H9 (cell line): Measurements from ENCODE around the gene TMPRSS3. TPM values are rescaled to one million over a fixed set of nuclear protein-coding genes. Genes with fewer than 3 reads are reported as not detected.

Experiments
- DNase-seq: peaks from one replicate; pipeline ENCODE4 v3.0.0-alpha.2; 2017
- H2AFZ ChIP-seq: one replicate; pipeline ENCODE4 v1.6.1; 2013; ENCODE audit warnings: mild to moderate bottlenecking, low read length, control low read depth, moderate library complexity
- H2AK5ac ChIP-seq: 2 replicates; pipeline ENCODE4 v1.6.1; 2013; ENCODE audit warnings: low read length, control low read depth, mixed read lengths; ENCODE audit not compliant: insufficient read length
- H2BK120ac ChIP-seq: one replicate; pipeline ENCODE4 v1.6.1; 2013; ENCODE audit warnings: low read depth, mild to moderate bottlenecking, low read length, control low read depth, inconsistent platforms; ENCODE audit not compliant: poor library complexity, severe bottlenecking
- H2BK12ac ChIP-seq: 2 replicates; pipeline ENCODE4 v1.6.1; 2013; ENCODE audit warnings: low read length, control low read depth, mixed read lengths, low read depth; ENCODE audit not compliant: insufficient read length
- H2BK15ac ChIP-seq: 2 replicates; pipeline ENCODE4 v1.6.1; 2013; ENCODE audit warnings: low read depth, low read length, control low read depth
- H2BK20ac ChIP-seq: one replicate; pipeline ENCODE4 v1.6.1; 2013; ENCODE audit warnings: low read depth, mild to moderate bottlenecking, low read length, control low read depth, inconsistent platforms; ENCODE audit not compliant: poor library complexity, severe bottlenecking
- H2BK5ac ChIP-seq: 2 replicates; pipeline ENCODE4 v1.6.1; 2013; ENCODE audit warnings: low read length, control low read depth, mixed read lengths; ENCODE audit not compliant: insufficient read length
- H3K14ac ChIP-seq: 2 replicates; pipeline ENCODE4 v1.6.1; 2013; ENCODE audit warnings: low read length, control low read depth; ENCODE audit not compliant: insufficient read depth
- H3K18ac ChIP-seq: 2 replicates; pipeline ENCODE4 v1.6.1; 2013; ENCODE audit warnings: low read depth, mild to moderate bottlenecking, mixed read lengths, low read length, control low read depth; ENCODE audit not compliant: insufficient read length
- H3K23ac ChIP-seq: 2 replicates; pipeline ENCODE4 v1.6.1; 2013; ENCODE audit warnings: low read length, control low read depth, mixed read lengths, low read depth; ENCODE audit not compliant: insufficient read length
- H3K23me2 ChIP-seq: 2 replicates; pipeline ENCODE4 v1.6.1; 2013; ENCODE audit warnings: low read depth, mild to moderate bottlenecking, mixed read lengths, low read length, control low read depth; ENCODE audit not compliant: insufficient read length, poor library complexity, severe bottlenecking
- H3K27ac ChIP-seq: 2 replicates; pipeline ENCODE4 v1.5.1; 2013; ENCODE audit warnings: low read length, control low read depth, mixed read lengths, low read depth; ENCODE audit not compliant: insufficient read length
- H3K27me3 ChIP-seq: 2 replicates; pipeline ENCODE4 v1.6.1; 2013; ENCODE audit warnings: low read length, control low read depth, inconsistent platforms; ENCODE audit not compliant: insufficient read depth
- H3K4ac ChIP-seq: 2 replicates; pipeline ENCODE4 v1.6.1; 2013; ENCODE audit warnings: low read depth, mild to moderate bottlenecking, control low read depth, inconsistent platforms, low read length, moderate library complexity
- H3K4me1 ChIP-seq: 2 replicates; pipeline ENCODE4 v1.6.1; 2013; ENCODE audit warnings: low read length, control low read depth, inconsistent platforms; ENCODE audit not compliant: insufficient read depth
- H3K4me2 ChIP-seq: 2 replicates; pipeline ENCODE4 v1.6.1; 2013; ENCODE audit warnings: low read length, control low read depth, mixed read lengths; ENCODE audit not compliant: insufficient read length, insufficient read depth
- H3K56ac ChIP-seq: 2 replicates; pipeline ENCODE4 v1.6.1; 2013; ENCODE audit warnings: low read depth, mild to moderate bottlenecking, mixed read lengths, low read length, control low read depth; ENCODE audit not compliant: insufficient read length
- H3K79me1 ChIP-seq: 2 replicates; pipeline ENCODE4 v1.6.1; 2013; ENCODE audit warnings: low read depth, mild to moderate bottlenecking, moderate library complexity, low read length, control low read depth, inconsistent platforms; ENCODE audit not compliant: insufficient read depth, poor library complexity, severe bottlenecking
- H3K79me2 ChIP-seq: 2 replicates; pipeline ENCODE4 v1.6.1; 2013; ENCODE audit warnings: low read length, control low read depth, inconsistent platforms; ENCODE audit not compliant: insufficient read depth
- H3K9ac ChIP-seq: 2 replicates; pipeline ENCODE4 v1.6.1; 2013; ENCODE audit warnings: low read length, control low read depth, mixed read lengths; ENCODE audit not compliant: insufficient read length; ENCODE audit errors: extremely low read depth
- H3K9me3 ChIP-seq: one replicate; pipeline ENCODE4 v1.6.1; 2013; ENCODE audit warnings: low read depth, low read length, inconsistent platforms; ENCODE audit not compliant: control insufficient read depth
- H3T11ph ChIP-seq: one replicate; pipeline ENCODE4 v1.6.1; 2013; ENCODE audit warnings: mild to moderate bottlenecking, low read length, control low read depth, inconsistent platforms
- H4K20me1 ChIP-seq: one replicate; pipeline ENCODE4 v1.6.1; 2013; ENCODE audit not compliant: control insufficient read depth, insufficient read length, insufficient read depth
- H4K5ac ChIP-seq: 2 replicates; pipeline ENCODE4 v1.6.1; 2013; ENCODE audit warnings: low read depth, mild to moderate bottlenecking, mixed read lengths, low read length, control low read depth; ENCODE audit not compliant: insufficient read length
- H4K8ac ChIP-seq: replicated peaks from 2 replicates; pipeline ENCODE4 v1.6.1; 2013; ENCODE audit warnings: low read length, control low read depth, mixed read lengths, low read depth; ENCODE audit not compliant: insufficient read length
- H4K91ac ChIP-seq: 2 replicates; pipeline ENCODE4 v1.6.1; 2013; ENCODE audit warnings: low read depth, mild to moderate bottlenecking, moderate library complexity, mixed read lengths, low read length, control low read depth; ENCODE audit not compliant: insufficient read length
- H3K27ac Mint-ChIP-seq, 3 experiments: 2 replicates in 2 of 3; 3 replicates in 1 of 3; pipeline ENCODE4 v1.8.0; 2020 to 2021; ENCODE audit warnings: mixed read lengths in 3 of 3, mild to moderate bottlenecking in 1 of 3, moderate library complexity in 1 of 3
- H3K27me3 Mint-ChIP-seq: 2 replicates; pipeline ENCODE4 v1.8.0; 2021; ENCODE audit warnings: low read depth, mild to moderate bottlenecking, moderate library complexity, mixed read lengths
- H3K36me3 Mint-ChIP-seq, 3 experiments: 2 replicates in 2 of 3; 3 replicates in 1 of 3; pipeline ENCODE4 v1.8.0; 2020 to 2021; ENCODE audit warnings: low read depth in 3 of 3, mixed read lengths in 3 of 3; ENCODE audit not compliant: insufficient read depth in 1 of 3
- H3K4me1 Mint-ChIP-seq, 2 experiments: 2 replicates each; pipeline ENCODE4 v1.8.0; 2020; ENCODE audit warnings: mixed read lengths in 2 of 2
- H3K4me3 Mint-ChIP-seq, 2 experiments: 2 replicates in 1 of 2; 3 replicates in 1 of 2; pipeline ENCODE4 v1.8.0; 2020 to 2021; ENCODE audit warnings: mild to moderate bottlenecking in 2 of 2, mixed read lengths in 2 of 2, moderate library complexity in 1 of 2
- H3K9me3 Mint-ChIP-seq, 2 experiments: 2 replicates in 1 of 2; 3 replicates in 1 of 2; pipeline ENCODE4 v1.8.0; 2020; ENCODE audit warnings: mild to moderate bottlenecking in 2 of 2, mixed read lengths in 2 of 2, moderate library complexity in 1 of 2
- WGBS: extraction: QIAGEN DNeasy Blood & Tissue Kit; methylation state at CpG from one replicate; pipeline ENCODE4 v1.1.7; 2013; ENCODE audit warnings: missing lambda C conversion rate, low lambda C conversion rate, mixed read lengths; ENCODE audit not compliant: insufficient read length; ENCODE audit errors: extremely low coverage; 5-methylcytosine and 5-hydroxymethylcytosine counted together
- total RNA-seq: library from RNA; stranded (reverse); gene quantifications from 2 replicates; pipeline ENCODE4 v1.2.1, GENCODE V29; 2021
- TF ChIP-seq, protein P1 (sequence below): fragments of 200-600 bp; sonication (generic); conservative IDR thresholded peaks from 3 replicates; pipeline ENCODE4 v1.8.0; 2021; ENCODE audit warnings: antibody characterized with exemption, mild to moderate bottlenecking

Gene TMPRSS3
- total RNA-seq, 1 experiment from 2014 or later: 0.31 TPM

DNA sequence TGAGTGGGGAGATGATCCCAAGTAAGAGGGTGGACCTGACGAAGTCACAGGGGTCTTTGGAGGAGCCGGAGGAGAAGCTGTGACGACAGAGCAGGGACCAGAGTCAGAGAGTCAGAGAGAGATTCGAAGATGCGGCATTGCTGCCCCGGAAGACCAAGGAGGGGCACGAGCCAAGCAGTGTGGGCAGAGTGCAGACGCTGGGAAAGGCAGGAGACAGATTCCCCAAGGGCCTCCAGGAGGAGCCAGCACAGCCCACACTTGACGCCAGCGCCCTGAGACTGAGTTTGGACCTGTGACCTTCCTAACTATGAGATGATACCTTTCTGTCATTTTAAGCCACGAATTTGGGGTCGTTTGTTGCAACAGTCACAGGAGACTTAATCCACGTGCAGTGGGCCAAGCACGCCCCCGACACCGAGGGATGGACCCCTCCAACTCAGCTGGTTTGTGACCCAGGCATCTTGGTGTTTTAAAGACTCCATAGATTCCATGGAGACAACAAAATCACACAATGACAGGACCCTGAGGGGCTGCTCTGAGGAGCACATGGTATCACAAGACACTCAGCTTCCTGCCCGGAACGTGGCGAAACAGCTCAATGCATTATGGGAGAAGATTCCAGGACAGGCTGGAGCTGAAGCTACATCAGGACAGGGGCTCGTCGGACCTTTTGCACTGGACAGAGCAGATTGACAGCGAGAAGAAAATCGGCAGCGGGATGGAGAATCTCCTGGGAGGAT lies 18.5 kb downstream of the TMPRSS3 start:
- H4K8ac ChIP-seq: no peak overlapping the region
- H3K36me3 Mint-ChIP-seq: peaks cover 0 to 7% (median 0%) of the 10 kb centered on the region in 3 experiments; a peak in 2 of 7 replicates
- no peak overlapping the region for H2BK120ac ChIP-seq
- H3K4me3 Mint-ChIP-seq: no peak overlapping the region
- TF ChIP-seq, protein P1, sequence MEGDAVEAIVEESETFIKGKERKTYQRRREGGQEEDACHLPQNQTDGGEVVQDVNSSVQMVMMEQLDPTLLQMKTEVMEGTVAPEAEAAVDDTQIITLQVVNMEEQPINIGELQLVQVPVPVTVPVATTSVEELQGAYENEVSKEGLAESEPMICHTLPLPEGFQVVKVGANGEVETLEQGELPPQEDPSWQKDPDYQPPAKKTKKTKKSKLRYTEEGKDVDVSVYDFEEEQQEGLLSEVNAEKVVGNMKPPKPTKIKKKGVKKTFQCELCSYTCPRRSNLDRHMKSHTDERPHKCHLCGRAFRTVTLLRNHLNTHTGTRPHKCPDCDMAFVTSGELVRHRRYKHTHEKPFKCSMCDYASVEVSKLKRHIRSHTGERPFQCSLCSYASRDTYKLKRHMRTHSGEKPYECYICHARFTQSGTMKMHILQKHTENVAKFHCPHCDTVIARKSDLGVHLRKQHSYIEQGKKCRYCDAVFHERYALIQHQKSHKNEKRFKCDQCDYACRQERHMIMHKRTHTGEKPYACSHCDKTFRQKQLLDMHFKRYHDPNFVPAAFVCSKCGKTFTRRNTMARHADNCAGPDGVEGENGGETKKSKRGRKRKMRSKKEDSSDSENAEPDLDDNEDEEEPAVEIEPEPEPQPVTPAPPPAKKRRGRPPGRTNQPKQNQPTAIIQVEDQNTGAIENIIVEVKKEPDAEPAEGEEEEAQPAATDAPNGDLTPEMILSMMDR: no peak
- H2BK15ac ChIP-seq: no peak overlapping the region
- no peak overlapping the region for H3K18ac ChIP-seq
- no peak overlapping the region for H3K14ac ChIP-seq
- no peak overlapping the region for H2AFZ ChIP-seq
- no CpG with 5 or more reads among the region's 24 CpGs for WGBS
- no peaks in the 10 kb centered on the region for H3K79me1 ChIP-seq
- H3K27ac ChIP-seq: no peak overlapping the region
- DNase-seq: no peak
- no peak overlapping the region for H3K23ac ChIP-seq
- H3K9me3 ChIP-seq: no peaks in the 10 kb centered on the region
- H2BK20ac ChIP-seq: no peak overlapping the region
- no peak overlapping the region for H3K9ac ChIP-seq
- H4K91ac ChIP-seq: no peak overlapping the region
- H3K23me2 ChIP-seq: no peaks in the 10 kb centered on the region
- no peak overlapping the region for H2BK5ac ChIP-seq
- H3K9me3 Mint-ChIP-seq: peaks cover 3 to 10% of the 10 kb centered on the region in 2 experiments
- no peak overlapping the region; a peak in 1 of 7 replicates for H3K27ac Mint-ChIP-seq
- H4K20me1 ChIP-seq: no peaks in the 10 kb centered on the region
- H3K4me1 ChIP-seq: no peaks in the 10 kb centered on the region
- no peaks in the 10 kb centered on the region for H3K79me2 ChIP-seq
- H3T11ph ChIP-seq: no peak overlapping the region
- H3K56ac ChIP-seq: no peak overlapping the region
- H3K27me3 Mint-ChIP-seq: peaks cover 26% of the 10 kb centered on the region
- H4K5ac ChIP-seq: no peak overlapping the region
- peaks cover 6 to 8% of the 10 kb centered on the region in 2 experiments for H3K4me1 Mint-ChIP-seq
- no peak overlapping the region for H3K4me2 ChIP-seq
- no peak overlapping the region for H2AK5ac ChIP-seq
- H3K27me3 ChIP-seq: no peaks in the 10 kb centered on the region
- no peak overlapping the region for H3K4ac ChIP-seq
- no peak overlapping the region for H2BK12ac ChIP-seq
